GM21529 (cell line): ENCODE results near the gene GEMIN7.
A peak's percentile ranks its signal among the peaks of the same experiment; 100 is the strongest.

Experiments used
- ATAC-seq: cut with Tn5 transposase; IDR thresholded peaks from one replicate; pipeline ENCODE4 v1.9.1; 2021; ENCODE audit not compliant: unreplicated experiment

GEMIN7 gene

GRCh38 chr19:45125360-45125759, 46.3 kb downstream of the GEMIN7 start:
- ATAC-seq = no peak

GRCh38 chr19:45125975-45126493, 47.0 kb downstream of the GEMIN7 start:
- ATAC-seq = no peak

GRCh38 chr19:45126654-45127053, 47.6 kb downstream of the GEMIN7 start:
- no peak for ATAC-seq

- ATAC-seq = no peak
Measured at GRCh38 chr19:45128146-45128545, 49.1 kb downstream of the GEMIN7 start.

GRCh38 chr19:45128806-45129205, 49.7 kb downstream of the GEMIN7 start:
- ATAC-seq = no peak

GRCh38 chr19:45130236-45130635, 51.2 kb downstream of the GEMIN7 start:
- no peak for ATAC-seq

GRCh38 chr19:45130888-45131615, 52.0 kb downstream of the GEMIN7 start:
- no peak for ATAC-seq

GRCh38 chr19:45133661-45134060, 54.6 kb downstream of the GEMIN7 start:
- ATAC-seq = no peak

- ATAC-seq = no peak
Measured at GRCh38 chr19:45135176-45135885, 56.3 kb downstream of the GEMIN7 start.

- no peak for ATAC-seq
Measured at GRCh38 chr19:45136507-45137178, 57.6 kb downstream of the GEMIN7 start.

- peak; percentile 74 for ATAC-seq
Measured at GRCh38 chr19:45137179-45137761, 58.2 kb downstream of the GEMIN7 start.

GRCh38 chr19:45138303-45138751, 59.3 kb downstream of the GEMIN7 start:
- ATAC-seq = no peak

- no peak for ATAC-seq
Measured at GRCh38 chr19:45139286-45140143, 60.5 kb downstream of the GEMIN7 start.

- ATAC-seq = no peak
Measured at GRCh38 chr19:45140144-45140503, 61.1 kb downstream of the GEMIN7 start.

GRCh38 chr19:45140533-45140932, 61.5 kb downstream of the GEMIN7 start:
- ATAC-seq = no peak
